Endometrium (tissue), 2 donors: ENCODE data around the gene GRIN1.

Experiments
- FAIRE-seq: peaks from 2 replicates; lab custom pipeline; 2012; peaks lifted over from hg19 to GRCh38; lab: Jason Lieb, UNC
- donor health status: control.
- donor health status: control.

Gene GRIN1

GRCh38 chr9:137178939-137179630, 40.1 kb downstream of the GRIN1 start:
- FAIRE-seq, result no peak

GRCh38 chr9:137179761-137180160, 40.8 kb downstream of the GRIN1 start:
- FAIRE-seq, result no peak

- FAIRE-seq, result no peak
These were observed 41.5 kb downstream of the GRIN1 start for GRCh38 chr9:137180491-137180890.

GRCh38 chr9:137181680-137182079, 42.7 kb downstream of the GRIN1 start:
- no peak for FAIRE-seq

GRCh38 chr9:137182836-137183235, 43.9 kb downstream of the GRIN1 start:
- no peak for FAIRE-seq

GRCh38 chr9:137183980-137184595, 45.1 kb downstream of the GRIN1 start:
- no peak for FAIRE-seq

GRCh38 chr9:137184881-137185660, 46.1 kb downstream of the GRIN1 start:
- no peak for FAIRE-seq

GRCh38 chr9:137185921-137186320, 47.0 kb downstream of the GRIN1 start:
- FAIRE-seq, result no peak

- no peak for FAIRE-seq
These were observed 47.4 kb downstream of the GRIN1 start for GRCh38 chr9:137186385-137186784.

GRCh38 chr9:137187386-137187785, 48.4 kb downstream of the GRIN1 start:
- FAIRE-seq, result no peak

- no peak for FAIRE-seq
These were observed 49.1 kb downstream of the GRIN1 start for GRCh38 chr9:137188086-137188489.

GRCh38 chr9:137188490-137189296, 49.7 kb downstream of the GRIN1 start, which contains the start of the genes ANAPC2 and SSNA1:
Gene ANAPC2 (minus strand): TSS chr9:137188560. CDS start chr9:137188532, 28 bp downstream.
Gene SSNA1 (plus strand): TSS chr9:137188676. CDS start chr9:137188727, 51 bp downstream.
- no peak for FAIRE-seq

GRCh38 chr9:137189297-137190295, 50.6 kb downstream of the GRIN1 start:
- no peak for FAIRE-seq

GRCh38 chr9:137190315-137190856, 51.4 kb downstream of the GRIN1 start:
- no peak for FAIRE-seq

- no peak for FAIRE-seq
These were observed 52.3 kb downstream of the GRIN1 start for GRCh38 chr9:137191245-137191644.

- no peak for FAIRE-seq
These were observed 52.9 kb downstream of the GRIN1 start for GRCh38 chr9:137191691-137192447.

- no peak for FAIRE-seq
These were observed 53.5 kb downstream of the GRIN1 start for GRCh38 chr9:137192448-137192780.

- FAIRE-seq, result no peak
These were observed 53.9 kb downstream of the GRIN1 start for GRCh38 chr9:137192859-137193258.

GRCh38 chr9:137193771-137194170, 54.8 kb downstream of the GRIN1 start:
- FAIRE-seq, result no peak

GRCh38 chr9:137194388-137194787, 55.4 kb downstream of the GRIN1 start:
- FAIRE-seq, result no peak
